SK-MEL-5 (cell line): ENCODE measurements around the gene RYR2. TPM values are rescaled to one million over a fixed set of nuclear protein-coding genes. Genes with fewer than 3 reads are reported as not detected.
A peak's percentile ranks its signal among the peaks of the same experiment; 100 is the strongest.

Source experiments
- DNase-seq: peaks from one replicate; pipeline ENCODE4 v3.0.0-alpha.2; 2016; ENCODE audit warnings: low read depth, low spot score
- in situ Hi-C: cut with HindIII; loops from 2 replicates; pipeline ENCODE4 v1.10.0; 2016; ENCODE audit warnings: low sequenced_read_pairs, high pct_unique_total_duplicates, low pct_unique_long_range_greater_than_20kb
- total RNA-seq: library from RNA; depleted of rRNA; stranded (reverse); fragments of >200 nt; shearing (Covaris generic); gene quantifications from 2 replicates; pipeline ENCODE4 v1.2.3, GENCODE V29; 2014

The RYR2 gene
- total RNA-seq, 1 experiment from 2014 or later, result 0.29 TPM

GRCh38 chr1:237398751-237399150 lies 356.8 kb downstream of the RYR2 start:
- in situ Hi-C loops, result no loop called here
- DNase-seq, result no peak

- in situ Hi-C loops, result no loop called here
- DNase-seq, result no peak
These were observed 363.9 kb downstream of the RYR2 start for GRCh38 chr1:237405912-237406311.

DNA sequence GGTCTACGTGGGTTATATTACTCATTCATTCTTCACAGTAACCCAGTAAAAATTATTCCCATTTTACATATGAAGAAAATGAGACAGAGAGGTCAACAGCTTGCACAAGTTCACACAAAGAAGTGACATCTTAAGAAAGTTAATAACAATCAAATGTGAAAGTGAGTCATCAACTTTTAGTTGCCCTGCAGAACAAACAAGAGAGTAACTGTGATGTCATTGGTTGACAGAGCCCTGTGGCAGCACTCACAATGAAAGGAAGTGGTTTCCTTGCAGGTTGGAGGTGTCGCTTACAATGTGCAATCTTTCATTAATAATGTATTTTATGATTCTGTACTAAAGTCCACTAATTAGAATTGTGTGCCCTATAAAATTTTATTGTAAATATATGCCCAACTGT lies 369.6 kb downstream of the RYR2 start:
- in situ Hi-C loops, result no loop called here
- no peak for DNase-seq

GRCh38 chr1:237416924-237417655 lies 375.1 kb downstream of the RYR2 start:
- DNase-seq, result peak; percentile 12
- in situ Hi-C loops, result no loop called here

DNA sequence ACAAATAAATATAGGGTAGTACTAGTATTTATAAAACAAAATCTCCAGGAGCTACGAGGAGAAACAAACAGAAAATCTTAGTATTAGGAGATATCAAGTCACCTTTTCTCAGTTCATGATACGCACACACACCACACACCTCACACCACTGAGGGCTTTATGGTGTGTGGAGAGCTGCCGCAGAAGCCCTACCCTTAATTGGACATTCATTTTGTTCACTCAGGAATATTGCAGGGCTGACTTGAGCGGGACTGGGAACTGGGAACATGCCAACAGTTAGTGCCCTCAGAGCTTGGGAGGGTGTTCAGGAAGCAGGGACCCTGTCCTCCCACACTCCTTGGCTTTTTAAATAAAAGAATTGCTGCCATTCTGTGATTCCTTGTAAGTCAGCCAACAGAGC lies 386.8 kb downstream of the RYR2 start:
- in situ Hi-C loops, result no loop called here
- DNase-seq, result no peak

DNA sequence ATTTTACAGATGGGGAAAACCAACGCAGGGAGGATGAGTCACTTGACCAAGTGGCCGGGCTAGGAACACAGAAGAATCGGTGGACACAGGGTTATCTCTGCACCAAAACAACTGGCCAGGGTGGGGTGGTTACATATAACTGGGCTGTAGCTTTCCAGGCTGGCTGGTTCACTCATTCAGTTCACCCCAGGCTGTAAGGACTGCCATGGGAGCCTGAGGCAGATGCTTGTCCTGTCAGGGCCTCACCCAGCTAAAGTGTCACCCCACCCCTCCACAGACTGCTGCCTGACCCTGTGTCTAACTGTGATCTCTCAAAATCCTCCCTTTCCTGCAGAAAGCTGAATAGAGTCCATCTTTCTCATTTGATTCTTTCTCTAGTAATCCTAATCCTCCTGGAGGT lies 387.3 kb downstream of the RYR2 start:
- in situ Hi-C loops, result no loop called here
- no peak for DNase-seq

- DNase-seq, result no peak
- in situ Hi-C loops, result no loop called here
These were observed 389.5 kb downstream of the RYR2 start for GRCh38 chr1:237431448-237431847.

GRCh38 chr1:237440346-237440745 lies 398.4 kb downstream of the RYR2 start:
- in situ Hi-C loops, result no loop called here
- no peak for DNase-seq

DNA sequence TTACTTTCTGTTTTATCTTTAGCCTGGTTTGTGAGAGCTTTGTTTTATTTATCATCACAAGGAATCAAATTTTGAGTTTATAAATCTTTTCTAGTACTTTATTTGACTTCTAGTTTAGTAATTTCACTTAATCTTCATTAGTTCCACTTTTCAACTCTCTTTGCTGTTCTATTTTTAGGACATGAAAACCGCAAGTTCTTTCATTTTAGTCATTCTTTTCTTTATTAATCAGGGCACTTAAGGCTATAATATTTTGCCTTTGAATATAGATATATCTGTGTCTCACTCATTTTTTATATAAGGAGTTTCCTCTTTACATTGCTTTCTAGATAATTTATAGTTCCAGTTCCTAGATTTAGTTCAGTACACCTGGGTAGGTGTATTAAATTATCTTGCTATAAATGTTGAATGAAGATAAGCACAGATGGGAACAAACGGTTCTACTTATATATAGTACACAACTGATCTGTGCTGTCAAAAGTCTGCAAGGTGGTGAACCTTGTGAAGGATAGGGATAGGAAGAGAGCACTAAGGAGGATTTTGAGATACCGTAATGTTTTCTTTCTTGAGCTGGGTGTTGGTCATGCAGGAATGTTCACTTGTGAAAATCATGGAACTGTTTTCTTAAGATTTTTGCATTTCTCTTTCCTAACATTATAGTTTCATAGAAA lies 402.3 kb downstream of the RYR2 start:
- in situ Hi-C loops, result no loop called here
- no peak for DNase-seq

GRCh38 chr1:237448042-237448441 lies 406.1 kb downstream of the RYR2 start:
- in situ Hi-C loops, result no loop called here
- DNase-seq, result no peak

- DNase-seq, result no peak
- in situ Hi-C loops, result no loop called here
These were observed 415.6 kb downstream of the RYR2 start for GRCh38 chr1:237457573-237457972.

DNA sequence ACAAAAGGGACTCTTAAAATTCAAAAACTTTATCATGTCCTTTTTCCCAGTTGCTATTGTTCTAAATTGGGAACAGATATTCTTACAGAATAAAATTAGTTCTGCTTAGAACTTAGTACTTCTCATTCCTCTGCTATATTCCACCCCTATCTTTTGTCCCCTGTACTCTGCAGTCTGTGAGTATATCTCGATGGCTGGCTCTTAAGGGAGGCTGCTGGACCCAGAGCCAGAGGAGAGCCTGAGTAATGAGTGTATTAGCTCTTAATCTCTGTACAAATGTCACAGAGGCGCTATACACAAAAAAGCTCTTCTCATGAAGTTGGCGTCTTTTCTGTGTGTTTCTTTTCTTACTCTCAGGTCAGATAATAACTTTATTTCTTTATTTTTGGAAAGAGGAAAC lies 425.3 kb downstream of the RYR2 start:
- in situ Hi-C loops, result no loop called here
- DNase-seq, result no peak

DNA sequence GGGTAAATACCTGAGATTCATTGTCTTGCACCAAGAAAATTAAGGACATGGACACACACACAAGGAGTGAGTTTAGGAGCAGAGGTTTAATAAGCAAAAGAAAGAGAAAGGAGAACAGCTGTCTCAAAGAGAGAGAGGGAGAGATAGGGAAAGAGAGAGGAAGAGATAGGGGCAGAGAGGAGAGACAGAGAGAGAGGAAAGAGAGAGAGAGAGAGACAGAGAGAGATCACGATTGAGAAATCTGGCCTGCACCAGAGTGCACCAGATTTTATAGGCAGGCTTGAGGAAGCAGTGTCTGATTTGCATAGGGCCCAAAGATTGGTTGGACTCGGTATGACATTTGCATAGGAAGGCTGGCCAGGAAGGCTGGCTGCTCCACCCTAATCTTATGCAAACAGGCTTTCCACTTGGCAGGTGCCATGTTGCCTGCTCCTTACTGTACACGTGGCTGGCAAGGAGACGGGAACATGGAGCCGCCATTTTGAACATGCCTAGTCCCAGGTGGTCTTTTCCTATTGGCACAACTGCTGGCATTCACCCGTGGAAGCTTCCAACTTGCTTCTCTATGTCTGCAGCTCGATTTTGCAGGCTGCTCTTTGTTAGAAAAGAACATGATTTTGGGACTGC lies 428.8 kb downstream of the RYR2 start:
- in situ Hi-C loops, result no loop called here
- peak; percentile 33 for DNase-seq

DNA sequence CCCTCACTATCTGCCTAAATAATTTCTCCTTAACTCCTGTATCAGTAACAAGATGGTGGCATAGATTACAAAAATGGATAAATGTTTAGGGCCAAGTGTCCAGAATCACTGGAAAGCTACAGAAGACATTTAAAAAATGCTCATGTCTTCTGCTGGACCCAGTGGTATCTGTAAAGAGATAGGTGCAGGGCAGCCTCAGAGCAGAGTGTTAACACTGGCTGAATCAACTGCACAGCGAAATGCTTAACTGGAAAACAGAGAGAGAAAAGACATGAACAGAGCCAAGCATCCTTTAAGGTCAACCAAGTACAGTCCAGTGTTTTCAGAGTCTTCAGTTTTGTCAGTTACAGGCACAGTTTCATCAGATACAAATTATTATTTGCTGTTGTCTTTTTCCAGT lies 429.4 kb downstream of the RYR2 start:
- no peak for DNase-seq
- in situ Hi-C loops, result no loop called here

DNA sequence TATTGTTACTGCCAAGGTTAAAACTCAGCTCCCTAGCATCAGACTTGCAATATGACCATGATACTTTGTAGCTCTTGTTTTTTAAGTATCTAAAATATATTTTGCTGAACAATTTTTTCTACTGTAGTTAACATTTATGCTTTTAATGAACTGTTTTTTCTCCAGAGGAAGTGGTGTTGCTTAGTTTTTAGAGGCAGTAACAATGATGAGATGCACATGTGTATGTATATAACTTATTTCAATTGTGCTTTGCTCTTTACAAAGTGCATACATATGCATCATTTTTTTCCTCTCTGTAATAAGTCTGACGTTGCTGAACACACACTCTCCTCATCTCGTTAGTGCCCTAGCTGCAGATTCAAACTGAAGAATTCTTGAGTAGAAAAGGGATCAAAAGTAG lies 430.0 kb downstream of the RYR2 start:
- DNase-seq, result no peak
- in situ Hi-C loops, result no loop called here

DNA sequence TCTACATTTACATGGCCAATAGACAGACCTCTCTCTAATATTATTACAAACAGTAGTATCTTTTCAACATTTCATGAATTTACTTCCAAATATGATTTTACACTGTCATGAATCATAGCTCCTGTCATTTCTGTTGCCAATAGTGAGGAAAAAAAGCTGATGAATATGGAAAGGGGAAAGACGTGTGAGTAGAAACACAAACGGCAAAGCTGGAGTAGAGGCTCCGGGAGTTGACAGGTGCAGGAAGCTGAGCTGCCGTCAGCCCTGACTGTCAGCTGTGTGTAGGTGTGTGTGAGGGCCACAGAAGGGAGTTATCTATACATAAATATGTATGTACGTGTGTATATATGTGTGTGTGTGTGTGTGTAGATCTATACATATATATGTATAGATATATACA lies 431.9 kb downstream of the RYR2 start:
- DNase-seq, result no peak
- in situ Hi-C loops, result no loop called here

GRCh38 chr1:237478082-237478481 lies 436.1 kb downstream of the RYR2 start:
- in situ Hi-C loops, result no loop called here
- DNase-seq, result no peak

GRCh38 chr1:237478842-237479241 lies 436.9 kb downstream of the RYR2 start:
- in situ Hi-C loops, result no loop called here
- DNase-seq, result no peak

DNA sequence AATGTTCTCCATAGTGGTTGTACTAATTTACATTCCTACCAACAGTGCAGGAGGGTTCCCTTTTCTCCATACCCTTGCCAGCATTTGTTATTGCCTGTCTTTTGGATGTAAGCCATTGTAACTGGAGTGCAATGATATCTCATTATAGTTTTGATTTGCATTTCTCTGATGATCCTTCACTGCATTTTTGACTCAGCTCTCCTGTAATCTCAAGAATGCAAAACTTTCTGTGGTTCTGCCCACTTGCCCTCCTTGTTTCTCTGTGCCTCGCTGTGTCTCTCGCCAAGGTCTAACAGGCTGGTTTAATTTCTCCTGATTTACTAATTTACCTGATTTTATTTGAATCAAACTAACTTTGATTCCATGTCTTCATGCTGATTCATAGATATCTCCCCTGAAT lies 440.8 kb downstream of the RYR2 start:
- in situ Hi-C loops, result no loop called here
- DNase-seq, result no peak
